Measurements from ENCODE around the gene EXT2. TPM values are rescaled to one million over a fixed set of nuclear protein-coding genes. Genes with fewer than 3 reads are reported as not detected.

EXT2 gene
- total and polyA plus RNA-seq, 10 of the 15 experiments (the other 5 are each of a cell fraction or from before 2014, with no cell fraction given), result 3.8 to 31.4 (median 17.9) TPM

GRCh38 chr11:44051171-44051570 lies 44.3 kb upstream of the EXT2 start:
- H3K79me2 ChIP-seq (ENCODE audit: control insufficient read depth, insufficient read depth, low read length), result no peaks in the 10 kb centered on the region
- H2AFZ ChIP-seq (ENCODE audit: control insufficient read depth, low read depth, low read length), result no peak overlapping the region
- peaks cover 0 to 1% of the 10 kb centered on the region in 2 experiments; a peak in 1 of 4 replicates for H3K27me3 ChIP-seq (replicated peaks in 1 of 2; ENCODE audit: control insufficient read depth in 2 of 2, insufficient read depth in 2 of 2, low read length in 1 of 2)
- H3K9ac ChIP-seq (ENCODE audit: control insufficient read depth, insufficient read depth, low read length), result no peak overlapping the region
- ChIA-PET SMC1A (ENCODE audit: uncharacterized antibody, unreplicated experiment) (no interaction called here), CTCF (interaction anchor here (1.3 kb wide), 1 partner anchor 9 kb away, joined by 3 read pairs; no protein-coding TSS in a partner anchor), RAD21 (ENCODE audit: unreplicated experiment) (no interaction called here), POLR2A (no interaction called here)
- BruUV-seq (replicated peaks), result no TSS peak
- no peak overlapping the region for H3K27ac ChIP-seq (ENCODE audit: control insufficient read depth, insufficient read depth)
- intact Hi-C loops (cut with micrococcal nuclease; ENCODE audit: unreplicated experiment) (no loop called here), in situ Hi-C loops (cut with MboI) (no loop called here)
- FAIRE-seq (no peak), DNase-seq (ENCODE audit: low read depth, low spot score) (no peak), ATAC-seq (no peak)
- H4K20me1 ChIP-seq (ENCODE audit: control insufficient read depth, insufficient read depth), result no peaks in the 10 kb centered on the region
- 68% methylated on average over 4 of the region's 4 CpGs for WGBS (ENCODE audit: insufficient coverage, insufficient replicate concordance, low lambda C conversion rate, missing lambda C conversion rate)
- no peaks in the 10 kb centered on the region for H3K4me1 ChIP-seq (ENCODE audit: control insufficient read depth, insufficient read depth, low read length)
- no peak overlapping the region for H3K4me3 ChIP-seq
- H3K4me2 ChIP-seq (ENCODE audit: control insufficient read depth, insufficient read depth), result no peak overlapping the region
- H3K9me3 ChIP-seq (replicated peaks; ENCODE audit: control insufficient read depth, insufficient read depth, low read length), result no peaks in the 10 kb centered on the region
- no peaks in the 10 kb centered on the region for H3K36me3 ChIP-seq (ENCODE audit: control insufficient read depth in 2 of 2, insufficient read depth in 2 of 2, low read length in 1 of 2)
- TF ChIP-seq IRF5 (IDR thresholded peaks at IDR 0.05; ENCODE audit: borderline replicate concordance), result no peak
- no peak for TF ChIP-seq CEBPZ (IDR thresholded peaks at IDR 0.05; ENCODE audit: low read depth, low read length)
- TF ChIP-seq IKZF2 (IDR thresholded peaks at IDR 0.05), result no peak
- TF ChIP-seq ZBED1 (IDR thresholded peaks at IDR 0.05; ENCODE audit: borderline replicate concordance), result no peak
- TF ChIP-seq, protein P1, sequence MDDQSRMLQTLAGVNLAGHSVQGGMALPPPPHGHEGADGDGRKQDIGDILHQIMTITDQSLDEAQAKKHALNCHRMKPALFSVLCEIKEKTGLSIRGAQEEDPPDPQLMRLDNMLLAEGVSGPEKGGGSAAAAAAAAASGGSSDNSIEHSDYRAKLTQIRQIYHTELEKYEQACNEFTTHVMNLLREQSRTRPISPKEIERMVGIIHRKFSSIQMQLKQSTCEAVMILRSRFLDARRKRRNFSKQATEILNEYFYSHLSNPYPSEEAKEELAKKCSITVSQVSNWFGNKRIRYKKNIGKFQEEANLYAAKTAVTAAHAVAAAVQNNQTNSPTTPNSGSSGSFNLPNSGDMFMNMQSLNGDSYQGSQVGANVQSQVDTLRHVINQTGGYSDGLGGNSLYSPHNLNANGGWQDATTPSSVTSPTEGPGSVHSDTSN (IDR thresholded peaks at IDR 0.05; ENCODE audit: insufficient replicate concordance, low read depth, low read length), result no peak
- TF ChIP-seq TCF7 (IDR thresholded peaks at IDR 0.05; ENCODE audit: borderline replicate concordance), result no peak
- TF ChIP-seq, protein P2, sequence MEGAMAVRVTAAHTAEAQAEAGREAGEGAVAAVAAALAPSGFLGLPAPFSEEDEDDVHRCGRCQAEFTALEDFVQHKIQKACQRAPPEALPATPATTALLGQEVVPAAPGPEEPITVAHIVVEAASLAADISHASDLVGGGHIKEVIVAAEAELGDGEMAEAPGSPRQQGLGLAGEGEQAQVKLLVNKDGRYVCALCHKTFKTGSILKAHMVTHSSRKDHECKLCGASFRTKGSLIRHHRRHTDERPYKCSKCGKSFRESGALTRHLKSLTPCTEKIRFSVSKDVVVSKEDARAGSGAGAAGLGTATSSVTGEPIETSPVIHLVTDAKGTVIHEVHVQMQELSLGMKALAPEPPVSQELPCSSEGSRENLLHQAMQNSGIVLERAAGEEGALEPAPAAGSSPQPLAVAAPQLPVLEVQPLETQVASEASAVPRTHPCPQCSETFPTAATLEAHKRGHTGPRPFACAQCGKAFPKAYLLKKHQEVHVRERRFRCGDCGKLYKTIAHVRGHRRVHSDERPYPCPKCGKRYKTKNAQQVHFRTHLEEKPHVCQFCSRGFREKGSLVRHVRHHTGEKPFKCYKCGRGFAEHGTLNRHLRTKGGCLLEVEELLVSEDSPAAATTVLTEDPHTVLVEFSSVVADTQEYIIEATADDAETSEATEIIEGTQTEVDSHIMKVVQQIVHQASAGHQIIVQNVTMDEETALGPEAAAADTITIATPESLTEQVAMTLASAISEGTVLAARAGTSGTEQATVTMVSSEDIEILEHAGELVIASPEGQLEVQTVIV (IDR thresholded peaks at IDR 0.05; ENCODE audit: borderline replicate concordance, partially characterized antibody), result no peak
- no peak for TF ChIP-seq HDAC6 (IDR thresholded peaks at IDR 0.05; ENCODE audit: unreplicated experiment)
- TF ChIP-seq SIN3A (IDR thresholded peaks at IDR 0.05; ENCODE audit: low read depth, low read length), result no peak
- TF ChIP-seq SUZ12 (IDR thresholded peaks at IDR 0.05; ENCODE audit: unreplicated experiment), result no peak
- TF ChIP-seq TCF3 (IDR thresholded peaks at IDR 0.05; ENCODE audit: borderline replicate concordance, insufficient read depth, low read depth, low read length), result no peak
- no peak for TF ChIP-seq ZNF687 (IDR thresholded peaks at IDR 0.05)

Data from GM12878 (cell line).